Superior temporal gyrus (tissue), 1 donor: ENCODE data around the gene SDR42E1.
"Not testable (repeated sequence)": the region's sequence is repeated elsewhere in the genome, so short reads cannot be mapped to it uniquely, and the experiment has no call there.

ENCODE experiments used
- DNase-seq: peaks from one replicate; pipeline ENCODE4 v3.0.0-alpha.2; 2016; ENCODE audit errors: extremely low spot score

Gene SDR42E1

GRCh38 chr16:82005027-82005830 is 6.0 kb downstream of the SDR42E1 start:
- DNase-seq, result no peak

- no peak for DNase-seq
Observed at GRCh38 chr16:82004601-82005000, 6.7 kb downstream of the SDR42E1 start.

GRCh38 chr16:82002831-82003230 is 8.4 kb downstream of the SDR42E1 start:
- no peak for DNase-seq

GRCh38 chr16:81997738-81998137 is 13.5 kb downstream of the SDR42E1 start:
- DNase-seq, result no peak

GRCh38 chr16:81996664-81997509 is 14.4 kb downstream of the SDR42E1 start:
- DNase-seq, result no peak

- DNase-seq, result no peak
Observed at GRCh38 chr16:81995651-81996050, 15.6 kb downstream of the SDR42E1 start.

- DNase-seq, result no peak
Observed at GRCh38 chr16:81994485-81994884, 16.8 kb downstream of the SDR42E1 start.

- no peak for DNase-seq
Observed at GRCh38 chr16:81992859-81993258, 18.4 kb downstream of the SDR42E1 start.

- DNase-seq, result no peak
Observed at GRCh38 chr16:81987706-81988105, 23.6 kb downstream of the SDR42E1 start.

GRCh38 chr16:81987121-81987520 is 24.1 kb downstream of the SDR42E1 start:
- DNase-seq, result no peak

GRCh38 chr16:81977335-81977942 is 33.8 kb downstream of the SDR42E1 start:
- DNase-seq, result not testable (repeated sequence)

GRCh38 chr16:81975637-81976036 is 35.6 kb downstream of the SDR42E1 start:
- no peak for DNase-seq

GRCh38 chr16:81973737-81974136 is 37.5 kb downstream of the SDR42E1 start:
- DNase-seq, result no peak

GRCh38 chr16:81971853-81972252 is 39.4 kb downstream of the SDR42E1 start:
- no peak for DNase-seq

GRCh38 chr16:81967358-81967757 is 43.9 kb downstream of the SDR42E1 start:
- DNase-seq, result no peak

GRCh38 chr16:81964808-81965207 is 46.5 kb downstream of the SDR42E1 start:
- no peak for DNase-seq

GRCh38 chr16:81956213-81956948 is 54.9 kb downstream of the SDR42E1 start:
- DNase-seq, result no peak

GRCh38 chr16:81951564-81951963 is 59.7 kb downstream of the SDR42E1 start:
- DNase-seq, result no peak

- no peak for DNase-seq
Observed at GRCh38 chr16:81946206-81946605, 65.1 kb downstream of the SDR42E1 start.

- no peak for DNase-seq
Observed at GRCh38 chr16:81945665-81946064, 65.6 kb downstream of the SDR42E1 start.

GRCh38 chr16:81942007-81942601 is 69.2 kb downstream of the SDR42E1 start:
- no peak for DNase-seq
